Neural progenitor cell (in vitro differentiated cells): ENCODE data around the gene UPK3BL1.
"Not testable (repeated sequence)": the region's sequence is repeated elsewhere in the genome, so short reads cannot be mapped to it uniquely, and the experiment has no call there.

ENCODE experiments used
- EZH2 ChIP-seq: fragments of 200-600 bp; sonication (generic); IDR thresholded peaks from 2 replicates; pipeline ENCODE4 v1.6.1; 2017; ENCODE audit warnings: antibody characterized with exemption, mild to moderate bottlenecking, moderate library complexity
- EZH2phosphoT487 ChIP-seq: fragments of 200-600 bp; sonication (generic); IDR thresholded peaks from 2 replicates; pipeline ENCODE4 v1.6.1; 2017; ENCODE audit warnings: antibody characterized with exemption
- TF ChIP-seq, protein P1 (sequence below): fragments of 200-600 bp; sonication (generic); IDR thresholded peaks from 2 replicates; pipeline ENCODE4 v1.5.1; 2017; ENCODE audit warnings: antibody characterized with exemption, mild to moderate bottlenecking

DNA sequence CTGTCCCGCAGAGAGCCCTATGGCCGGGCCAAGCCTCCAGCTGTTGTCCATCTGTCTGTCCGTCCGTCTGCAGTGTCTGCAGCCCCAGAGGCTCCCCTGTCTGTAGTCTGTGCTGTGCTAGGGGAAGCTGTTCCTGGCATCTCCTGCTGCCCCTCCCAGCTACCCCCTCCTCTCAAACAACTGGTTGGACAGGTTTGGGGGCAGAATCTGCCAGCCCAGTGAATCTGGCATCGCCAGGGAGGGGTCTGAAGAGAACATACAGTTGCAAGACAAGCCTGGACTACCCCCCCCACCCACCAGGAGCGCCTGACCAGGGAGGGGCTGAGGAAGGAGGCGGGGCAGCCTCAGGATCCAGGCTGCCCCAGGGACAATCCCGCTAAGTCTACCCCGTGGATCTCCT, at the start of gene UPK3BL1:
- TF ChIP-seq EZH2phosphoT487, EZH2: not testable (repeated sequence)
- TF ChIP-seq, protein P1, sequence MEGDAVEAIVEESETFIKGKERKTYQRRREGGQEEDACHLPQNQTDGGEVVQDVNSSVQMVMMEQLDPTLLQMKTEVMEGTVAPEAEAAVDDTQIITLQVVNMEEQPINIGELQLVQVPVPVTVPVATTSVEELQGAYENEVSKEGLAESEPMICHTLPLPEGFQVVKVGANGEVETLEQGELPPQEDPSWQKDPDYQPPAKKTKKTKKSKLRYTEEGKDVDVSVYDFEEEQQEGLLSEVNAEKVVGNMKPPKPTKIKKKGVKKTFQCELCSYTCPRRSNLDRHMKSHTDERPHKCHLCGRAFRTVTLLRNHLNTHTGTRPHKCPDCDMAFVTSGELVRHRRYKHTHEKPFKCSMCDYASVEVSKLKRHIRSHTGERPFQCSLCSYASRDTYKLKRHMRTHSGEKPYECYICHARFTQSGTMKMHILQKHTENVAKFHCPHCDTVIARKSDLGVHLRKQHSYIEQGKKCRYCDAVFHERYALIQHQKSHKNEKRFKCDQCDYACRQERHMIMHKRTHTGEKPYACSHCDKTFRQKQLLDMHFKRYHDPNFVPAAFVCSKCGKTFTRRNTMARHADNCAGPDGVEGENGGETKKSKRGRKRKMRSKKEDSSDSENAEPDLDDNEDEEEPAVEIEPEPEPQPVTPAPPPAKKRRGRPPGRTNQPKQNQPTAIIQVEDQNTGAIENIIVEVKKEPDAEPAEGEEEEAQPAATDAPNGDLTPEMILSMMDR: not testable (repeated sequence)
